K562 (cell line): Measurements from ENCODE around the gene KRTAP10-6. TPM values are rescaled to one million over a fixed set of nuclear protein-coding genes. Genes with fewer than 3 reads are reported as not detected.
A peak's percentile ranks its signal among the peaks of the same experiment; 100 is the strongest.

Experiments used
- ATAC-seq: fragments of 200-7000 bp; cut with Tn5 transposase; 3 replicates; pipeline ENCODE4 v1.9.1; 2020; ENCODE audit warnings: moderate library complexity
- BruUV-seq: library from RNA; stranded (reverse); fragments of 400-500 nt; replicated peaks from 2 replicates; lab custom pipeline; 2021; lab: Mats Ljungman, UMichigan
- CTCF ChIA-PET: fragments of 300-600 bp; formaldehyde crosslinking; extraction: SDS; loops from one replicate; lab custom pipeline; 2021; ENCODE audit warnings: low intra/inter-chr PET ratio; lab: Yijun Ruan, JAX
- POLR2A ChIA-PET: fragments of 300-600, 350-650 bp; sonication (Branson Sonifier 250); formaldehyde crosslinking; extraction: SDS; loops from one replicate; lab custom pipeline; 2021; ENCODE audit warnings: antibody characterized with exemption, inconsistent platforms; lab: Yijun Ruan, JAX
- DNase-seq, 4 experiments: peaks; one replicate each; pipeline versions ENCODE4 v3.0.0 to v3.0.0-alpha.2; 2011 to 2018; ENCODE audit warnings: low spot score in 3 of 4, mixed read lengths in 3 of 4; ENCODE audit errors: extremely low read depth in 1 of 4
- FAIRE-seq: peaks from 2 replicates; lab custom pipeline; 2011; peaks lifted over from hg19 to GRCh38; lab: Jason Lieb, UNC
- H2AFZ ChIP-seq: 2 replicates; pipeline ENCODE4 v1.6.0; 2011; ENCODE audit warnings: low read depth, low read length, control low read depth, inconsistent platforms
- H3K27ac ChIP-seq: fragments of 200-600 bp; 3 replicates; pipeline ENCODE4 v1.8.0; 2011; ENCODE audit warnings: low read depth, mild to moderate bottlenecking, control low read depth, inconsistent platforms, low read length, moderate library complexity, mixed read lengths; ENCODE audit errors: extremely low read depth
- H3K27me3 ChIP-seq, 2 experiments: fragments of 300-600 bp in 1 of 2; 2 replicates in 1 of 2; 3 replicates in 1 of 2; pipeline versions ENCODE4 v1.6.0 to v1.8.0; 2011; ENCODE audit warnings: inconsistent platforms in 2 of 2, low read length in 2 of 2, mild to moderate bottlenecking in 1 of 2, mixed read lengths in 1 of 2, moderate library complexity in 1 of 2; ENCODE audit not compliant: control insufficient read depth in 2 of 2, insufficient read depth in 2 of 2
- H3K36me3 ChIP-seq: fragments of 300-600 bp; 3 replicates; pipeline ENCODE4 v1.8.0; 2011; ENCODE audit warnings: mild to moderate bottlenecking, low read length, inconsistent platforms; ENCODE audit not compliant: control insufficient read depth, insufficient read depth
- H3K4me1 ChIP-seq, 2 experiments: fragments of 200-600 bp in 1 of 2; replicated peaks in 1 of 2; 2 replicates in 1 of 2; 3 replicates in 1 of 2; pipeline versions ENCODE4 v1.5.1 to v1.8.0; 2011; ENCODE audit warnings: inconsistent platforms in 2 of 2, low read length in 2 of 2, mild to moderate bottlenecking in 1 of 2, mixed read lengths in 1 of 2, moderate library complexity in 1 of 2; ENCODE audit not compliant: control insufficient read depth in 2 of 2, insufficient read depth in 2 of 2
- H3K4me2 ChIP-seq: 2 replicates; pipeline ENCODE4 v1.6.1; 2011; ENCODE audit warnings: low read length, control low read depth, inconsistent platforms, mixed read lengths; ENCODE audit not compliant: insufficient read depth
- H3K4me3 ChIP-seq: fragments of 200-600 bp; sonication (generic), shearing (Covaris generic); 2 replicates; pipeline ENCODE4 v1.5.1; 2016; ENCODE audit warnings: control low read depth, inconsistent platforms
- H3K79me2 ChIP-seq: fragments of 200-600 bp; 3 replicates; pipeline ENCODE4 v1.8.0; 2011; ENCODE audit warnings: low read length, inconsistent platforms; ENCODE audit not compliant: control insufficient read depth, insufficient read depth
- H3K9ac ChIP-seq, 2 experiments: 2 replicates each; pipeline versions ENCODE4 v1.6.0 to v1.6.1; 2011; ENCODE audit warnings: low read depth in 2 of 2, low read length in 2 of 2, control low read depth in 1 of 2, inconsistent platforms in 1 of 2, mild to moderate bottlenecking in 1 of 2, mixed read lengths in 1 of 2; ENCODE audit not compliant: insufficient read depth in 1 of 2
- H3K9me1 ChIP-seq: one replicate; pipeline ENCODE4 v1.6.0; 2011; ENCODE audit warnings: inconsistent platforms, mild to moderate bottlenecking, low read length, moderate library complexity; ENCODE audit not compliant: control insufficient read depth, insufficient read depth
- H3K9me3 ChIP-seq: replicated peaks from 2 replicates; pipeline ENCODE4 v1.5.1; 2011; ENCODE audit warnings: low read depth, low read length, inconsistent platforms; ENCODE audit not compliant: control insufficient read depth, insufficient read depth
- H4K20me1 ChIP-seq: replicated peaks from 2 replicates; pipeline ENCODE4 v1.6.1; 2011; ENCODE audit warnings: low read length, inconsistent platforms, mixed read lengths; ENCODE audit not compliant: control insufficient read depth, insufficient read depth
- ARID1B ChIP-seq: fragments of 450-650 bp; IDR thresholded peaks from 2 replicates; pipeline ENCODE4 v1.6.1; 2016; ENCODE audit warnings: antibody characterized with exemption, mild to moderate bottlenecking, inconsistent platforms
- BHLHE40 ChIP-seq: IDR thresholded peaks from 2 replicates; pipeline ENCODE4 v1.6.1; 2011; ENCODE audit warnings: low read length, improper control_type of control experiment
- MYC ChIP-seq, 2 experiments: fragments of 250-450 bp in 1 of 2; sonication (Bioruptor Pico) in 1 of 2; IDR thresholded peaks; 2 replicates each; pipeline versions ENCODE4 v1.5.1 to v1.6.1; 2012 to 2021; ENCODE audit warnings: low read depth in 2 of 2, borderline replicate concordance in 1 of 2, improper control_type of control experiment in 1 of 2, low read length in 1 of 2, mild to moderate bottlenecking in 1 of 2, moderate library complexity in 1 of 2
- SMAD4 ChIP-seq: fragments of 250-450 bp; sonication (Bioruptor Pico); conservative IDR thresholded peaks from 2 replicates; pipeline ENCODE4 v1.8.0; 2021; ENCODE audit warnings: inconsistent platforms, mild to moderate bottlenecking, moderate library complexity
- YY1 ChIP-seq, 3 experiments: IDR thresholded peaks; 2 replicates each; pipeline ENCODE4 v1.6.1; 2011; ENCODE audit warnings: low read length in 2 of 3, mild to moderate bottlenecking in 2 of 3, moderate library complexity in 2 of 3, borderline replicate concordance in 1 of 3, control low read depth in 1 of 3, low read depth in 1 of 3; ENCODE audit not compliant: insufficient read depth in 3 of 3, insufficient replicate concordance in 2 of 3, control insufficient read depth in 1 of 3, insufficient read length in 1 of 3; ENCODE audit errors: extremely low read depth in 1 of 3
- ZNF224 ChIP-seq: sonication (generic); formaldehyde crosslinking; IDR thresholded peaks from 2 replicates; pipeline ENCODE4 v1.8.0; 2022; ENCODE audit warnings: mild to moderate bottlenecking, missing genetic modification reagents
- WGBS: fragments of 100-300 bp; shearing (Covaris generic); methylation state at CpG from one replicate; pipeline ENCODE4 v1.1.6; 2016; ENCODE audit warnings: low coverage, mixed read lengths; ENCODE audit not compliant: insufficient coverage; ENCODE audit errors: missing lambda C conversion rate; 5-methylcytosine and 5-hydroxymethylcytosine counted together
- in situ Hi-C: fragments of 300-500 bp; cut with MboI; formaldehyde crosslinking; loops from 4 replicates; pipeline ENCODE4 v1.15.0; 2018; ENCODE audit warnings: inconsistent platforms, mixed read lengths
- intact Hi-C: fragments of 100-400 bp; cut with micrococcal nuclease; formaldehyde crosslinking; loops from 2 replicates; pipeline ENCODE4 v1.14.2; 2022
- polyA plus RNA-seq, 8 experiments: library from polyadenylated mRNA; depleted of rRNA in 4 of 8; stranded (reverse) in 5 of 8; unstranded in 3 of 8; fragments of >200 nt; fragmentation: Nextera tagmentation in 2 of 8; fragmentation: Illumina TruSeq in 1 of 8; extraction: Ambion mirVana in 2 of 8; extraction: Trizol in 1 of 8; gene quantifications; 2 replicates each; pipeline versions ENCODE4 v1.2.1 to v1.2.3, GENCODE V29; 2011 to 2014; ENCODE audit warnings: inconsistent platforms in 1 of 8, missing spikeins in 1 of 8
- total RNA-seq, 7 experiments: library from RNA; depleted of rRNA in 6 of 7; stranded (reverse); fragments of >200 nt in 6 of 7; fragmentation: Illumina TruSeq in 2 of 7; extraction: Trizol in 2 of 7; gene quantifications; 2 replicates each; pipeline versions ENCODE4 v1.2.1 to v1.2.3, GENCODE V29; 2011 to 2021; ENCODE audit warnings: low replicate concordance in 1 of 7
- TF ChIP-seq, protein P1 (sequence below): fragments of 450-650 bp; IDR thresholded peaks from 2 replicates; pipeline ENCODE4 v1.6.1; 2016; ENCODE audit warnings: mild to moderate bottlenecking, moderate library complexity

KRTAP10-6 gene
- total and polyA plus RNA-seq, 9 of the 15 experiments (the other 6 are each of a cell fraction or from before 2014, with no cell fraction given) = not detected

DNA sequence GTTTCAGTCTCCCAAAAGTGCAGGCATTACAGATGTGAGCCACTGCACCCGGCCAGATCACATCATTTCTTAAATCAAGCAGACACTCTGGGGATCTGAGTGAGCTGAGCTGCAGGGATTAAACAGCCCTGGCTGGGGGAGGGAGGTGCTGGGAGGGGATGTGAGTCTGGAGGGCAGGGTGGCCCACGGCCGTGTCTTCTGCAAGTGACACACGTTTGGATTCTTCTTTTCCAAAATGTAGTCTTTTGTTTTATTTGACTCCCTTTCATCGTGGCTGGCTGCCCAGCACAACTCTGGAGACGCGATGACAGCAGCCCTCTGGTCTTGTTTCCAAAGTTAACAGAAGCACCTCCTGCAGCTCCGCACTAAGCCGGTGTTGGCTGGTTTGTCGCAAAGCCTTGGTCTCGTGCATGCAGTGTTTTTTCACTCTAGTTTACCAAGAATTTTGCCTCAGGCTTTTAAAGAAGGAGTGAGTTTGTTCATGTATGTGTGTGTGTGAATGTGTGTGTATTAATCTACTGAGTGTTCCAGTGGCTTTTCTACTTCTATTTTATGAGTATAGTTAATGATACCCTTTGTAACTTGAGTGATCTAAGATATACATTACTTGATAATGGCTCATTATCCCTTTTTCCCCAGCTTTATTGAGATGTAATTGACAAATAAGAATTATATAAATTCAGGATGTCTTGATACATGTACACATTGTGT is 9.1 kb downstream of the KRTAP10-6 start (continued):
- TF ChIP-seq ZNF224 (no peak), SMAD4 (no peak), BHLHE40 (peak; percentile 31; the same call in 1 of the 2 replicates), ARID1B (no peak)

DNA sequence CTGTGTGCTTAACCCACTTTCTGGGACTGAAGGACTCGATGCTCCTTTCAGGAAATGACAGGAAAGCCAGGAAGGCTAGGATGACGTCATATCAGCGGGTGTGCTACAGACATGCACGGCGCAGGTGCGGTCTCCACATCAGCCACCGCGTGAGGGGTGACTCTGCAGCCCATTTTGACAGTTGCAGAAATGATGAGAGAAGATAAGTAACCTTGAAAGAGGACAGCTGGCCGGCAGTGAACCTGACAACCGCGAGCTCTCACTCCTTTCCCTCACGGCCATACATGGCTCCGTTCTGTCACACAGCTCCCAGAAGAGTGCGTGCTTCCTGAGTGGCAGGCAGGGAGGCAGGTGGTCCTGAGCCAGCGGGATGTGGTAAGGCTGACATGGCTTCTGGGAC is 10.2 kb downstream of the KRTAP10-6 start:
- FAIRE-seq = peak; percentile 26
- intact Hi-C loops = no loop called here
- in situ Hi-C loops = no loop called here
- no peak for TF ChIP-seq YY1 (IDR thresholded peaks at IDR 0.05; ENCODE audit: borderline replicate concordance in 1 of 3, control insufficient read depth in 1 of 3, extremely low read depth in 1 of 3, insufficient read depth in 3 of 3, insufficient read length in 1 of 3, insufficient replicate concordance in 2 of 3, low read depth in 1 of 3, low read length in 2 of 3)
- peak; percentile 27; the same call in 1 of the 2 replicates for TF ChIP-seq MYC (IDR thresholded peaks at IDR 0.05; ENCODE audit: low read depth, low read length)
- TF ChIP-seq MYC (CRISPR knock-in tag; IDR thresholded peaks at IDR 0.05; ENCODE audit: borderline replicate concordance, low read depth) = no peak
- TF ChIP-seq, protein P1, sequence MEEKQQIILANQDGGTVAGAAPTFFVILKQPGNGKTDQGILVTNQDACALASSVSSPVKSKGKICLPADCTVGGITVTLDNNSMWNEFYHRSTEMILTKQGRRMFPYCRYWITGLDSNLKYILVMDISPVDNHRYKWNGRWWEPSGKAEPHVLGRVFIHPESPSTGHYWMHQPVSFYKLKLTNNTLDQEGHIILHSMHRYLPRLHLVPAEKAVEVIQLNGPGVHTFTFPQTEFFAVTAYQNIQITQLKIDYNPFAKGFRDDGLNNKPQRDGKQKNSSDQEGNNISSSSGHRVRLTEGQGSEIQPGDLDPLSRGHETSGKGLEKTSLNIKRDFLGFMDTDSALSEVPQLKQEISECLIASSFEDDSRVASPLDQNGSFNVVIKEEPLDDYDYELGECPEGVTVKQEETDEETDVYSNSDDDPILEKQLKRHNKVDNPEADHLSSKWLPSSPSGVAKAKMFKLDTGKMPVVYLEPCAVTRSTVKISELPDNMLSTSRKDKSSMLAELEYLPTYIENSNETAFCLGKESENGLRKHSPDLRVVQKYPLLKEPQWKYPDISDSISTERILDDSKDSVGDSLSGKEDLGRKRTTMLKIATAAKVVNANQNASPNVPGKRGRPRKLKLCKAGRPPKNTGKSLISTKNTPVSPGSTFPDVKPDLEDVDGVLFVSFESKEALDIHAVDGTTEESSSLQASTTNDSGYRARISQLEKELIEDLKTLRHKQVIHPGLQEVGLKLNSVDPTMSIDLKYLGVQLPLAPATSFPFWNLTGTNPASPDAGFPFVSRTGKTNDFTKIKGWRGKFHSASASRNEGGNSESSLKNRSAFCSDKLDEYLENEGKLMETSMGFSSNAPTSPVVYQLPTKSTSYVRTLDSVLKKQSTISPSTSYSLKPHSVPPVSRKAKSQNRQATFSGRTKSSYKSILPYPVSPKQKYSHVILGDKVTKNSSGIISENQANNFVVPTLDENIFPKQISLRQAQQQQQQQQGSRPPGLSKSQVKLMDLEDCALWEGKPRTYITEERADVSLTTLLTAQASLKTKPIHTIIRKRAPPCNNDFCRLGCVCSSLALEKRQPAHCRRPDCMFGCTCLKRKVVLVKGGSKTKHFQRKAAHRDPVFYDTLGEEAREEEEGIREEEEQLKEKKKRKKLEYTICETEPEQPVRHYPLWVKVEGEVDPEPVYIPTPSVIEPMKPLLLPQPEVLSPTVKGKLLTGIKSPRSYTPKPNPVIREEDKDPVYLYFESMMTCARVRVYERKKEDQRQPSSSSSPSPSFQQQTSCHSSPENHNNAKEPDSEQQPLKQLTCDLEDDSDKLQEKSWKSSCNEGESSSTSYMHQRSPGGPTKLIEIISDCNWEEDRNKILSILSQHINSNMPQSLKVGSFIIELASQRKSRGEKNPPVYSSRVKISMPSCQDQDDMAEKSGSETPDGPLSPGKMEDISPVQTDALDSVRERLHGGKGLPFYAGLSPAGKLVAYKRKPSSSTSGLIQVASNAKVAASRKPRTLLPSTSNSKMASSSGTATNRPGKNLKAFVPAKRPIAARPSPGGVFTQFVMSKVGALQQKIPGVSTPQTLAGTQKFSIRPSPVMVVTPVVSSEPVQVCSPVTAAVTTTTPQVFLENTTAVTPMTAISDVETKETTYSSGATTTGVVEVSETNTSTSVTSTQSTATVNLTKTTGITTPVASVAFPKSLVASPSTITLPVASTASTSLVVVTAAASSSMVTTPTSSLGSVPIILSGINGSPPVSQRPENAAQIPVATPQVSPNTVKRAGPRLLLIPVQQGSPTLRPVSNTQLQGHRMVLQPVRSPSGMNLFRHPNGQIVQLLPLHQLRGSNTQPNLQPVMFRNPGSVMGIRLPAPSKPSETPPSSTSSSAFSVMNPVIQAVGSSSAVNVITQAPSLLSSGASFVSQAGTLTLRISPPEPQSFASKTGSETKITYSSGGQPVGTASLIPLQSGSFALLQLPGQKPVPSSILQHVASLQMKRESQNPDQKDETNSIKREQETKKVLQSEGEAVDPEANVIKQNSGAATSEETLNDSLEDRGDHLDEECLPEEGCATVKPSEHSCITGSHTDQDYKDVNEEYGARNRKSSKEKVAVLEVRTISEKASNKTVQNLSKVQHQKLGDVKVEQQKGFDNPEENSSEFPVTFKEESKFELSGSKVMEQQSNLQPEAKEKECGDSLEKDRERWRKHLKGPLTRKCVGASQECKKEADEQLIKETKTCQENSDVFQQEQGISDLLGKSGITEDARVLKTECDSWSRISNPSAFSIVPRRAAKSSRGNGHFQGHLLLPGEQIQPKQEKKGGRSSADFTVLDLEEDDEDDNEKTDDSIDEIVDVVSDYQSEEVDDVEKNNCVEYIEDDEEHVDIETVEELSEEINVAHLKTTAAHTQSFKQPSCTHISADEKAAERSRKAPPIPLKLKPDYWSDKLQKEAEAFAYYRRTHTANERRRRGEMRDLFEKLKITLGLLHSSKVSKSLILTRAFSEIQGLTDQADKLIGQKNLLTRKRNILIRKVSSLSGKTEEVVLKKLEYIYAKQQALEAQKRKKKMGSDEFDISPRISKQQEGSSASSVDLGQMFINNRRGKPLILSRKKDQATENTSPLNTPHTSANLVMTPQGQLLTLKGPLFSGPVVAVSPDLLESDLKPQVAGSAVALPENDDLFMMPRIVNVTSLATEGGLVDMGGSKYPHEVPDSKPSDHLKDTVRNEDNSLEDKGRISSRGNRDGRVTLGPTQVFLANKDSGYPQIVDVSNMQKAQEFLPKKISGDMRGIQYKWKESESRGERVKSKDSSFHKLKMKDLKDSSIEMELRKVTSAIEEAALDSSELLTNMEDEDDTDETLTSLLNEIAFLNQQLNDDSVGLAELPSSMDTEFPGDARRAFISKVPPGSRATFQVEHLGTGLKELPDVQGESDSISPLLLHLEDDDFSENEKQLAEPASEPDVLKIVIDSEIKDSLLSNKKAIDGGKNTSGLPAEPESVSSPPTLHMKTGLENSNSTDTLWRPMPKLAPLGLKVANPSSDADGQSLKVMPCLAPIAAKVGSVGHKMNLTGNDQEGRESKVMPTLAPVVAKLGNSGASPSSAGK = peak; percentile 66

More for the DNA sequence above, 10.2 kb downstream of the KRTAP10-6 start:
- H3K9me1 ChIP-seq = no peaks in the 10 kb centered on the region
- no peak overlapping the region for H3K9ac ChIP-seq
- H3K79me2 ChIP-seq = no peaks in the 10 kb centered on the region
- no peak overlapping the region for H3K4me3 ChIP-seq
- peaks cover 0 to 6% of the 10 kb centered on the region in 2 experiments; a peak in 1 of 5 replicates for H3K27me3 ChIP-seq
- ATAC-seq (no peak), DNase-seq (peak in 2 of 4 experiments; percentile 26 to 28)
- no peak overlapping the region for H3K27ac ChIP-seq
- H3K4me1 ChIP-seq = no peaks in the 10 kb centered on the region; a peak in 2 of 5 replicates
- H3K9me3 ChIP-seq = peaks cover 3% of the 10 kb centered on the region
- H4K20me1 ChIP-seq = no peaks in the 10 kb centered on the region
- ChIA-PET CTCF (no interaction called here), POLR2A (interaction anchor here (1.0 to 1.6 kb wide), 2 partner anchors 12 to 15 kb away, joined by 3 to 5 read pairs; no protein-coding TSS in a partner anchor)
- WGBS = under 1% methylated on average over 15 of the region's 15 CpGs
- no peak overlapping the region for H2AFZ ChIP-seq
- peak overlapping the region; percentile 51 for H3K4me2 ChIP-seq
- no TSS peak for BruUV-seq
- H3K36me3 ChIP-seq = no peaks in the 10 kb centered on the region
